Measurements from ENCODE around the gene VSX2.
A peak's percentile ranks its signal among the peaks of the same experiment; 100 is the strongest.

The VSX2 gene

DNA sequence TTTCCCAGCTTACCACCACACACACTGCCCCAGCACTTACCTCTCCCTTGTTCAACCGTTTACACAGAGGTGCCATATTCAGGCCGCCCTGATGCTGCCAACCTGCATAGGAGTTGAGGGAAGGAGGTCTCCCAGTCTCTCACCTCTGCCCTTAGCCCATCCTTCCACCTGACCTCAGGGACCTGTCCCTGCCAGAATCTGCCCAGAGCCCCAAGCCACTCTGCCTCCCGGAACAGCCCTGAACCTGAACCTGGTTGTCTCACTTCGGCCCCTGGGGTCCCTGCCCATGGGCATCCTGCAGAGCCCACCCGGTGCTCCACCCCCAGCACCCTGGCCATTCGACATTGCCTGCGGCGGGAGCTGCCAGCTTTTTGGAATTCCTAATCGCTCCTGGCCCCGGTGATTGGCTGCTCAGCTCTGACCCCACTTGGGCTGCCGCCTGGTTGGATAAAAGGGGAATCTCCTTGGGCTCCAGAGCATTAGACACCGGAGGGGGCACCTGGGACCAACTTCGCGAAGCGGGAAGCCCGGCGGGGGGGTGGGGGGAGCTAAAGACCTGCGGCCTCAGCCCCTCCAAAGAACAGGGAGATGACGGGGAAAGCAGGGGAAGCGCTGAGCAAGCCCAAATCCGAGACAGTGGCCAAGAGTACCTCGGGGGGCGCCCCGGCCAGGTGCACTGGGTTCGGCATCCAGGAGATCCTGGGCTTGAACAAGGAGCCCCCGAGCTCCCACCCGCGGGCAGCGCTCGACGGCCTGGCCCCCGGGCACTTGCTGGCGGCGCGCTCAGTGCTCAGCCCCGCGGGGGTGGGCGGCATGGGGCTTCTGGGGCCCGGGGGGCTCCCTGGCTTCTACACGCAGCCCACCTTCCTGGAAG, at the start of gene VSX2:
Gene VSX2 (plus strand): TSS at position 476 of the 874 bp plus-strand sequence. CDS start 113 bp downstream, at position 589.
- no peak for DNase-seq (ENCODE audit: low read depth)
- TF ChIP-seq, protein P1, sequence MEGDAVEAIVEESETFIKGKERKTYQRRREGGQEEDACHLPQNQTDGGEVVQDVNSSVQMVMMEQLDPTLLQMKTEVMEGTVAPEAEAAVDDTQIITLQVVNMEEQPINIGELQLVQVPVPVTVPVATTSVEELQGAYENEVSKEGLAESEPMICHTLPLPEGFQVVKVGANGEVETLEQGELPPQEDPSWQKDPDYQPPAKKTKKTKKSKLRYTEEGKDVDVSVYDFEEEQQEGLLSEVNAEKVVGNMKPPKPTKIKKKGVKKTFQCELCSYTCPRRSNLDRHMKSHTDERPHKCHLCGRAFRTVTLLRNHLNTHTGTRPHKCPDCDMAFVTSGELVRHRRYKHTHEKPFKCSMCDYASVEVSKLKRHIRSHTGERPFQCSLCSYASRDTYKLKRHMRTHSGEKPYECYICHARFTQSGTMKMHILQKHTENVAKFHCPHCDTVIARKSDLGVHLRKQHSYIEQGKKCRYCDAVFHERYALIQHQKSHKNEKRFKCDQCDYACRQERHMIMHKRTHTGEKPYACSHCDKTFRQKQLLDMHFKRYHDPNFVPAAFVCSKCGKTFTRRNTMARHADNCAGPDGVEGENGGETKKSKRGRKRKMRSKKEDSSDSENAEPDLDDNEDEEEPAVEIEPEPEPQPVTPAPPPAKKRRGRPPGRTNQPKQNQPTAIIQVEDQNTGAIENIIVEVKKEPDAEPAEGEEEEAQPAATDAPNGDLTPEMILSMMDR (conservative IDR thresholded peaks at IDR 0.05; ENCODE audit: low read depth, low read length), result no peak
- no peak within 1 kb of the TSS for H3K4me3 ChIP-seq (ENCODE audit: low read depth, low read length)

DNA sequence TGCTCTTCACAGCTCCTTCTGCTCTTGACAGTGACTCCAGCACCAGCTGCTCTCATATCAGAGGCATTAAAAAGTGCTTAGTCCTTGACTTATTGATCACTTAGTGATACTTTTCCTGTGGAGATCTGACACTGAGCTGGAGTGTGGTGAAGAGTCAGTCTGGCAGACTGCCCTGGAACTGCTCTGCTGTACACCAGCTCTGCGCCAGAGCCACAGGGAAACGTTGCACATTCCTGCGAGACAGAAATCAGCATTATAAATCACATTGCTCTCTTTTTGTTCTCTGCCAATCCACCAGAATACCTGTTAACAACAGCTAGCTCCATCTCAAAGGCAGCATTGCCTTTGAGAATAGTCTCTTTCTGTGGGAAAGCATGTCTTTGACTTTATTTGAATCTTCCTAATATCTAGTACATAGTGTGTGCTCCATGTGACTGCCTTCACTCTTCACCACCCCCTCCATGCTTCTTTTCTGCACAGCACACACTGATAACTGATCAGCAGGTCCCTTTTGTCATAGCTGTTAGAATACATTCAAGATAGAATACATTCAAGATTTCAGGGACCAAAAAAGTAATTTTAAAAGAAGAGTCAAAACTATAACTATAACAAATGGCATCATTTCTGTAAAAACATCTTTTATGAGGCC, 48.2 kb upstream of the VSX2 start:
- H3K4me3 ChIP-seq (ENCODE audit: low read depth, low read length), result no peak overlapping the region
- peak; percentile 14 for DNase-seq (ENCODE audit: low read depth)
- TF ChIP-seq, protein P1 (conservative IDR thresholded peaks at IDR 0.05; ENCODE audit: low read depth, low read length), result no peak

DNA sequence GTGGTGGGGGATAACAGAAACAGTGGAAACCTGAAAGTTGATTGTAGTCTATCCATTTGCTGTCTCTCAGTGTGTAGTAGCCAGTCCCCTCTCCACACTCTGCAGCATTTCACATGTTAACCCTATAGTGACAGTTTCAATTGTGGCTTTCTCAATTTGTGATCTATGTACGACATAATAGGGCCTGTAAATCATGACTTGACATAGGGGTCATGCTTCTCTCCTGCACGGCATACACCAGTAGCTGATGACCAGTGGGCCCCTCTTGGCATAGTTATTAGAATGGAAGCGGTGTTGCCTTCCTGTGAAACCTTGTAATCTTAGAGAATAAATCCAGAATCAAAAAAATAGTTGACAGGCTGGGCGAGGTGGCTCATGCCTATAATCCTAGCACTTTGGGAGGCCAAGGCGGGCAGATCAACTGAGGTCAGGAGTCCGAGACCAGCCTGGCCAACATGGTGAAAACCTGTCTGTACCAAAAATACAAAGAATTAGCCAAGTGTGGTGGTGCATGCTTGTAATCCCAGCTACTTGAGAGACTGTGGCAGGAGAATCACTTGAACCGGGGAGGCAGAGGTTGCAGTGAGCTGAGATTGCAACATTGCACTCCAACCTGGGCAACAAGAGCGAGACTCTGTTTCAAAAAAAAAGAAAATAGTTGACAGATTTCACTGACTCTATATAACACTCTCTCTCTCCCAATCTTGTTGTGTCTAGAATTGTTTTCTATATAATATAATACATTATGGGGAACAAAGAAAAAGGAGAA, 44.6 kb upstream of the VSX2 start:
- H3K4me3 ChIP-seq (ENCODE audit: low read depth, low read length), result no peak overlapping the region
- TF ChIP-seq, protein P1 (conservative IDR thresholded peaks at IDR 0.05; ENCODE audit: low read depth, low read length), result no peak
- no peak for DNase-seq (ENCODE audit: low read depth)

DNA sequence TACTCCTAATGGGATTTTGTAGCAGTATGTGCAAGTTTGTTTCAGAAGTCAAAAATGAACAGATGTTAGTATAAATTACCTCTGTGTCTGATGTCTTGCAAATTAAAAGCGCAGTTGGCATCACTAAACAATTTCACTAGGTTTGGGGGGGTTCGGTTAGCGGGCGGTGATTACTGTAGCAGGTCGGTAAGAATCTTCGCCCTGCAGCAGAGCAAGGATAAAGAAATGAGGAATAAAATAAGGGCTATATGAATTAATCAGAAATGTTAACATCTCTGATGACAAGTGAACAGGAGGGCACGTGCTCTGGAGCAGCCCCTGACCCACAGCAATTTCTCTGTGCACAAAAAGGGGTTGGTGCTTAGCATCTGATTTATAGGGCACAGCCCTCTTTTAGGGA, 43.6 kb upstream of the VSX2 start:
- DNase-seq (ENCODE audit: low read depth), result no peak
- H3K4me3 ChIP-seq (ENCODE audit: low read depth, low read length), result no peak overlapping the region
- TF ChIP-seq, protein P1 (conservative IDR thresholded peaks at IDR 0.05; ENCODE audit: low read depth, low read length), result no peak

DNA sequence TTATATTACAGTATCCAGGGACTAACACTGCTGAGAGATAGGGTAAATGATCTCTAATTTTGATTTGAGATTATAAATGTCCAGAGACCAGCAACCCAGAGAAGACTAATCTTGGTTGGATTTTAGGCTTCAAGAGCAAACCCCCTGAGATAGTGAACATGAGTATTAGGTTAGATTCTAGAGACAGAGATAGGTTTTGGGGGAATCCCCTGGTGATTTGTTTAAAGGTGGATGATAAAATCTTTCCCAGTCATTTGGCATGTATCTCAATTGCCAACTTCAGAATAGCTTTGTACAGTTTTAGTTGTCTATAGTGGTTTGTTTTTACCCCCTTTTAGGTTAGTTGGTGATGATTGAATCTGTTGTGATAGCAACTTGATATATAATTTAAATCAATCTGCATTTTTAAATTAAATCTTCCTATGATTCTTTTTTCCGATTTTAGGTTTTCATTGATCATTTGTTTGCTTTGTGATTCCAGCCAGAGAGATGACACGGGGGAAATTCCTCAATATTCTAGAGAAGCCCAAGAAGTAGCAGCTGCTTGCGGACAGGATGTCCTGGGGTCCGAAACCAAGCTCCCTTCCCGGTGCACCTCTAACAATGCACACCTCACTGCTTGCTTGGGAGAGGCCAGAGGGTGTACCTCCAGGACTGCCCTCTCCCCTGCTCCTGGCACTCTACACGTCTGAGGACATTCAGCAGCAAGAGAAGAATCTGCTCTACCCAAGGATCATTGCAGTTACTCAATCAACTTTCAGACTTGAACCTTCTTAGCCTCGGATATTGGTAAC, 40.6 kb upstream of the VSX2 start:
- H3K4me3 ChIP-seq (ENCODE audit: low read depth, low read length), result no peak overlapping the region
- TF ChIP-seq, protein P1 (conservative IDR thresholded peaks at IDR 0.05; ENCODE audit: low read depth, low read length), result no peak
- no peak for DNase-seq (ENCODE audit: low read depth)

DNA sequence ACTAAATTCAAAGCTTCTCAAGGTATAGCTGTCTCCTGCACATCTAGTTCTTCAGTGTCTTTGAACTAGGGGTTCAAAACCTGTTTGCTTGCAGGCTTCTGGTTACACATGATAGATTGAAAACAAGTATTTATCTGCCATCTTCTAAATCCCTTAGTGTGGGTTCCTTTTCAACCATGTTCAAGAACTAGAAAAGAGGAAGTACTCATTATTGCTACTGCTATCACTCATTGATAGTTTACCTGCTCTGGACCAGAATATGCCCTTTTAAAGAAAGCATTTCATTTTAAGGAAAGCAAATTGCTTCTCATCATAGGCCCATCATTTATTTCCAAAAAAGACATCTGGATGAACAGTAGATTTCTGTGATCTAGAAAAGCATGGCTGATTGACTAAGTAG, 37.1 kb upstream of the VSX2 start:
- H3K4me3 ChIP-seq (ENCODE audit: low read depth, low read length), result no peak overlapping the region
- TF ChIP-seq, protein P1 (conservative IDR thresholded peaks at IDR 0.05; ENCODE audit: low read depth, low read length), result no peak
- DNase-seq (ENCODE audit: low read depth), result no peak

Measured in choroid plexus epithelial cell (primary cell).